NCI-H1417 treated with DMSO at 0.1 percent for 48 hours (cell line): Measurements from ENCODE around the gene RNASE12.
"Not testable (repeated sequence)": the region's sequence is repeated elsewhere in the genome, so short reads cannot be mapped to it uniquely, and the experiment has no call there.

Experiments used
- DNase-seq: peaks from one replicate; lab custom pipeline; 2025; lab: John Stamatoyannopoulos, UW

RNASE12 gene

DNA sequence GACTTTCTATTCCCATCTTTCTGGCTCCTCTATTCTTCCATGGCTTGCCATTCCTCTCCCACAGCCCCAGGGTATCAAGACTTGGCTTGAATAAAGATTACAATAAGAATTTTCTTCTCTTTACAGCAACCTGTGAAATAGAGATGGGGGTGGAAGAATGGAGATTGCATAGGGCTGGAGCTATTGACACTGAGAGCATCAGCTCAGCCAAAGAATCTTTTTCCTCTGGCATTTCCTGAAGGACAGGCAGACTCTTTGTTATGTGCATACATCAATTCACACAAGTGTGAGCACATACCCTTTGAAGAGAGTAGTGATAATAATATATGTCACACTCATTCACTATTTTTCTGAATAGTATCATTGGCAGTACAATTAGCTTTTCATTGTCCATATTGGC lies 8.0 kb downstream of the RNASE12 start:
- no peak for DNase-seq

DNA sequence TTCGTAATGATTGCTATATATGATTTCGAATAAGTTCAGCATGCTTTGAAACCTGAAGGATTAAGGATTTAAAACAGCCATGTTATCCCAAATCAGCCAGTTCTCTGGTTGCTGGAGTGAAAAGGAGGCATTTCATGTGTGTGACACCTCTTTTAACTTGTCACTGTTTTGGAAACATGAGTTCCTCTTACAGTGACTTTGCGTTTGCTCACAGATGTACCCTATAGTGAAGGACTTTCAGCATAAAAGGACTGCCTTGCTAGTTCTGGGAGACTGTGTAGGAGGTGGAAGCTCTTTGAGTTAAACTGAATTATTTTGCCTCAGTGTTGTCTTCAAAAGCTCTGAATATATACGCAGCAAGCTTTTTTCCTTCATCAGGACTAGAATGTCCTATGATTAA lies 10.9 kb downstream of the RNASE12 start:
- no peak for DNase-seq

DNA sequence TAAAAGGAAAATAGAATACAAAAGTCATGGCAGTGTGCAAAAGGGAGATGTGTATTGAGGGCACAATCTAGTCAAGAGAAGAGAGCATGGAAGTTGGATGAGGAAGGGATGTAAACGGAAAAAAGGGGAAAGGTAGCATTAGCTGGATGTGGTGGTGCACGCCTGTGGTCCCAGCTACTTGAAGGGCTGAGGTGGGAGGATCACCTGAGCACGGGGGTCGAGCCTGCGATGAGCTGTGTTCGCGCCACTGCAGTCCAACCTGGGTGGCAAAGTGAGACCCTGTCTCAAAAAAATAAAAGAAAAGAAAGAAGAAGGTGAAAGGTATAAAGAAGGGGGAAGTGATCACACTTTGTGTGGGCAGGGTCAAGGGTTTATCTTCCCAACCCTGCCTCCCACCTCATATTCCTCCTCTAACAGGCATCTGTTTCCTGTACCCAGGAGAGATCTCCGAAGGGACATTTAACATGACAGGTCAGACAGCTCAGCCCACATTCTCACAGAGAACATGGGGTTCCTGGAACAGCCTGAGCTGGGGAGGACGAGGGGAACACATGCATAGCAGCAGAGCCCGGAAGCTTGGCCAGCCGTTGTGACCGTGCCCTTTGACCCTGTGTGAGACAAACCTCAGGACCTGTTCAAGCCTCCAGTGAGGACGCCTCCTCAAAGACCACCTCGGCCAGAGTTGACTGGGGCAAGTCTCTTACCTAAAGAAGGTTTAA lies 12.2 kb downstream of the RNASE12 start:
- no peak for DNase-seq

DNA sequence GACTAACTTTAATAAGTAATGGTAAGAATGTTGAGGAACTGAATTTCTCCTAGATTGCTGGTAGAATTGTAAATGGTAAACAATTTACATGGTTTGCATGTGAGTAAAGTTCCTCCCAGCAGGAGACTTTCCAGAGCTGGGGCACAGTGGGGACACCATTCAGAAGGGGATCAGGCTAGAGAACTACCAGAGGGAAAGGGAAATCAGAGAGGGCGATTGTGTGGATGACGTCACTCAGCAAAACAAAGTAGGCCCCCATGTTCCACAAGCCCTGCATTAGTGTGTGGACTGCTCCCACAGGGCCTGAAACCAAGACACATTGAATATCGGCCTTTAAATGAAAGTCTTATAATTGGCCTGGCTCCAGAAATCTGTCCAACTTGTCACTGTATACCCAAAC lies 12.9 kb downstream of the RNASE12 start:
- no peak for DNase-seq

DNA sequence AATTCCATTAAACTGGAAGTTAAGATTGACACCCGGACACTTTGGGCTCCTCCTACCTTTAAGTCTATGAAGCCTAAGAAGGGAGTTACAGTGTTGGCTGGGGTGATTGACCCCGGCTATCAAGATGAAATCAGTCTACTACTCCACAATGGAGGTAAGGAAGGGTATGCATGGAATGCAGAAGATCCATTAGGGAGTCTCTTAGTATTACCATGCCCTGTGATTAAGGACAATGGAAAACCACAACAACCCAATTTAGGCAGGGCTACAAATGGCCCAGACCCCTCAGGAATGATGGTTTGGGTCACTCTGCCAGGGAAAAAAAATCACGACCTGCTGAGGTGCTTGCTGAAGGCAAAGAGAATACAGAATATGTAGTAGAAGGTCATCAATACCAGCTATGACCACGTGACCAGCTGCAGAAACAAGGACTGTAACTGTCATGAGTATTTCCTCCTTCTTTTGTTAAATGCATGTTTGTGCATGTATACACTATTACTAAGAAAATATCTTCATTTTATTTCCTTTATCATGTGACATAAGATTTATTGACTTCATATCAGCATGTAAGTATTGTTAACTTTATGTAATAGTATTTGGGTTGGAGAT lies 18.7 kb downstream of the RNASE12 start:
- DNase-seq, result not testable (repeated sequence)

DNA sequence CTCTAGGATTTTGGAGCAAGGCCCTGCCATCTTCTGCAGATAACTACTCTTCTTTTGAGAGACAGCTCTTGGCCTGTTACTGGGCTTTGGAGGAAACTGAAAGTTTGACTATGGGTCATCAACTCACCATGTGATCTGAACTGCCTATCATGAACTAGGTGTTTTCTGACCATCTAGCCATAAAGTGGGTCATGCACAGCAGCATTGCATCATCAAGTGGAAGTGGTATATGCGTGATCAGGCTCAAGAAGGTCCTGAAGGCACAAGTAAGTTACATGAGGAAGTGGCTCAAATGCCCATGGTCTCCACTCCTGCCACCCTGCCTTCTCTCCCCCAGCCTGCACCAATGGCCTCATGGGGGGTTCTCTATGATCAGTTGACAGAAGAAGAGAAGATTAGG lies 20.5 kb downstream of the RNASE12 start:
- not testable (repeated sequence) for DNase-seq

DNA sequence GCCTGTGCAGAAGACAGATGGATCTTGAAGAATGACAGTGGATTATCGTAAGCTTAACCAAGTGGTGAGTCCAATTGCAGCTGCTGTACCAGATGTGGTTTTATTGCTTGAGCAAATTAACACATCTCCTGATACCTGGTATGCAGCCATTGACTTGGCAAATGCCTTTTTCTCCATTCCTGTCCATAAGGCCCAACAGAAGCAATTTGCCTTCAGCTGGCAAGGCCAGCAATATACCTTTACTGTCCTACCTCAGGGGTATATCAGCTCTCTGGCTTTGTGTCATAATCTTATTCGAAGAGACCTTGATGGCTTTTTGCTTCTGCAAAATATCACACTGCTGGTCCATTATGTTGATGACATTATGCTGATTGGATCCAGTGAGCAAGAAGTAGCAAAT lies 21.3 kb downstream of the RNASE12 start:
- DNase-seq, result not testable (repeated sequence)

DNA sequence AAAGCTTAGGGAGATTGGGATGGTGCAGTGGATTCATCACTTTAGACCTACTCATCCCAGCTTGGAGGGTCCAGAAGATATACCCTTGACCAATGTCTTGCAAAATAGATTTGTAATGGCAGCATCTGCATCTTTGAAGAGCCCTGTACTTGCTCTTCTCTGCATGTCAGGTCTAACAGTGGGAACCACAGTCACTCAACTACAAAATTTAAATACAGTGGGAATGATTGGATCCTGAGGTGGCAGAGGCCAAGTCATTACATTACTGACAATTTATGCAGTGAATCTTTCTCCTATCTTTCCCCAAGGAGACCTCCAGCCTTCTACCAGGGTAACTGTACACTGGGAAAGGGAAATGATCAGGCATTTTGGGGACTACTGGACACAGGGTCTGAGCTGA lies 22.1 kb downstream of the RNASE12 start:
- DNase-seq, result no peak

DNA sequence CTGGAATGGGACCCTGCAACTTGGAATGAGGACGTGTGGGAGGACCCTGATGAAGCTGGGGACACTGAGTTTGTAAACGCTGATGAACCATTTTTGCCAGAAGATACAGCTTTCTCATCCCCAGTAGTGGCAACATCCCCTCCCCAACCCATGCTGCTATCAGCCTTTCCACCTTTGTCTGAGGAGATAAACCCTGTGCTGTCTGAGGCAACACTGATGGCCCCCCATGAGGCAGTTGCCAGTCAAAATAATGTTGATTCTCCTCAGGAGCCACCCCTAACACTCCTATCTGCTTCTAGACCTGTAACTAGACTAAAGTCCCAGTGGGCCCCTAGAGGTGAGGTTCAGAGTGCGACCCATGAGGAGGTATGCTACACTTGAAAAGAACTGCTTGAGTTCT lies 22.8 kb downstream of the RNASE12 start:
- DNase-seq, result no peak

DNA sequence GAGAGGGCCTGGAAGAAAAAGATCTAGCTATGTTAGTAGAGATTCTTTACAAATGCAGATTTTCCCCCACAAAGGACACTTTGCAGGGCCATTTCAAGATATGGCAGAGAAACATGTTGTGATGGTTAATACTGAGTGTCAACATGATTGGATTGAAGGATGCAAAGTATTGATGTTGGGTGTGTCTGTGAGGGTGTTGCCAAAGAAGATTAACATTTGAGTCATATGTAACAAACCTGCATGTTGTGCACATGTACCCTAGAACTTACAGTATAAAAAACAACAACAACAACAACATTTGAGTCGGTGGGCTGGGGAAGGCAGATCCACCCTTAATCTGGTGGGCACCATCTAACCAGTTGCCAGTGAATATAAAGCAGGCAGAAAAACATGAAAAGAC lies 24.0 kb downstream of the RNASE12 start:
- DNase-seq, result not testable (repeated sequence)

DNA sequence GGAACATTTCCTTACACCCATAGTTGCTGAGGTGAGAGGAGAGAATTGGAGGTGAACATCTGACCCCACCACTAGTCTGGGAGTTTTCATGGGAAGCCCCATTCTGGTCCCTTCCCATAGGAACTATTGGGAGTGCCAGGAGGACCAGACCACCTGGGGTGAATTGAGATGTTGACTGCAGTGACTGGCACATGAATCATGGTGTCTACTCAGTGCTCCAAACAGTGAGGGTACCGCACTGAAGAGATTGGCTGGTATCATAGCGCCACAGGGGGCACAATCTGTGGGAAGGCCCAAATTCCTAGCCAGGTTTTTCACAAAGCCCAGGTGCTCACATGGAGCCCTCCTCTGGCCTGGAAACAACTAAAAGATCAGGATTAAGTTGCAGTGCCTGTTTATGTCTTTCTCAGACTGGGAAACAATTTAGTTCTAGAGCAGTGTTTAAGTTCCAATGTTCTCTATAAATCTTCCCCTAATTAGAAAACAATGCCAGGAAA lies 26.6 kb downstream of the RNASE12 start:
- DNase-seq, result no peak

DNA sequence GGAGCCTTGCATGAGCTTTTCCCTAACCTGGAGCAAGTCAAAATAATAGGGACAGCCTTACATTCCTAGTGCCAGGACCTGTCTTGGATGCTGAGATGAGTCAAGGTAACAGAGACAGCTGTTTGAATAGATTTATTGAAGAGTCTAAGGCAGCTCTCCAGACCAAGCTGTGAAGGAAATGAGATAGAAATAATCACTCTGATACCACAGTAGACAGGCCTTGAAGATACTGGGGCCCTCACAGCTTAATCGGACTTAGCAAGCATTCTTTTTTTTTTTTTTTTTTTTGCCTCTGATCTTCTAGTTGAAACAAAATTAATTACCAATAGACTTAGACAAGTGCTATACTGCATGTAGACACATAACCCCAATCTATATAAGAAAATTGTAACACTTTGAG lies 27.2 kb downstream of the RNASE12 start:
- no peak for DNase-seq

DNA sequence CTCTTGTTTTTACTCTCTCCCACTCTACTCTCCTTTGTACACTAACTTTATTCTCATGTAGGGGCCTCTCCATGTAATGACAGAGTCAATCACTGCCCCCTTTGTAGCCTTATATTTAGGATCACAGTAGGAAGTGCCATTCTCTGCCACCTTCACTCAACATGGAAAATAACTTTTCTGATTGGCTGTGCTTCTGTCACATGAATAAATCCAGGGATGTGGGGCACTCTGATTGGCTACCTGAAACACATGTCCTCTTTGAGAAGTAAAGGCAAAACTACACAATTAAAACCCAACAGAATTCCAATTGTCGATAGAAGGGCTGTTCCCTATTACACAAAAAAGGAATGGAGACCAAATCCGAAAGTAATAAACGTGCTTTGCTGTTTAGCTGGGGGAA lies 30.2 kb downstream of the RNASE12 start, which contains the start of gene RNASE9:
Gene RNASE9, minus strand, starts transcription at position 87 of the 400 bp plus-strand sequence.
- DNase-seq, result no peak

DNA sequence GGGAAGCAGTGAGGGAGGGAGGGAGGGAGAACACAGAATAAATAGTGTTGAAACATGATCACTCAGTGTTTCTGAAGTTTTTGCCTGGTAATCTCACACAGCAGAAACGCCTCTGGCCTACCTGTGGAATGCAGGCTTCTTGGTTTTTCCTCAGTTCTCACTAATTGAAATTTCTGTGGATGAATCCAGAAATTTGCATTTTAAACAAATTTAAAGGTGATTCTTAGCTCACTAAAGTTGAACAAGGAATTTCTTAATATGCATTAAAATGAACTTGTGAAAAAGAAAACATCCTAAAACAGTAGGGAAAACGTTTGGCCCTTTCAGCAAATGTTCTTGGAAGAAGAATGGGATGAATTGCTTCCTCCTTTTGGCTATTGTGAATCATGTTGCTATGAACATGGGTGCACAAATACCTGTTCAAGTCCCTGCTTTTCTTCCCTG lies 31.7 kb downstream of the RNASE12 start:
- DNase-seq, result no peak

DNA sequence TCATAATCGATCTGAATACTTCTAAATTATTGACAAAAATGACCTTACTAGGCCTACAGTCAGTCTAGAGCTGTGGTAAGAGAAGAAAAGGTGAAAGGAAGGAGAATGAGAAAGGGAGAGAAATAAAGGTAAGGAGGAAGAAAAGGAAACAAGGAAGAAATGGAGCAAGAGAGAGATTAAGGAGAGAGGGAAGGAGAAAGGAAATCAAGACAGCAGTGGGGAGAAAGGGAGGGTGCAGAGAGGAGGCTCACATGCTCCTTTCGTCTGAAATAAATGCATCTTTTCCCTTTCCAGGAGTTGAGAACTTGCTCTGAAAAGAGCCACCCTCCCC lies 34.0 kb downstream of the RNASE12 start:
- no peak for DNase-seq

DNA sequence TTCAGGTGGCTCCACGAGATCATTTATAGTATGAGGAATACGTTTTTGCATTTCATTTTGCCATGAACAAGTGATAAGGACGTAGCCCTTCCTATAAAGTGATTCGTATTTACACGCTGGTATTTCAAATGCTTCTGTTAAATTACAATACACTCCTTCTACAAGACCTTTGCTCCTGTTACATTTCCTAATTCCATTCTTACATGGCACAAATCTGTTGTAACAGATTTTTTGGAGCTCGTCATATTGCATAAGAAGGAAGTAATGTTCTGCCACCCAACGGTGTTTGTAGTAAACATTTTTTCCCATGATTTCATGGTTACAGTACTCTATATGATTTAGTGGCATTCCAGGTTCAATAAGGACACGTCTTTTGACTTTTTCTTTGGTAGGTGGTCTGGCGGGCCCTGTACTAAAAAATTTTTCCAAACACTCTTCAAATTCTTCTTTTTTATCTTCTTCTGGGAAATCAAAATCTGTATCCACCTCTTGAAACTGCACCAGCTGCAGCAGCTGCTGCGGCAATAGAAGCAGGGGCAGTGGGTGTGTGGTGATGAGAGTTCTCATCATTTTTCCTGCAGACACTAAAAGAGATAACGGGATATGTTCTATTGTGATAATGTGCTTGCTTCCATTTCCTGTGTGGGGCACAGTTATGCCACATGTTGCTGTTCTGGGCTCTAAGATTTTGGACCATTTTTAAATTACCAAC lies 34.5 kb downstream of the RNASE12 start:
- no peak for DNase-seq

DNA sequence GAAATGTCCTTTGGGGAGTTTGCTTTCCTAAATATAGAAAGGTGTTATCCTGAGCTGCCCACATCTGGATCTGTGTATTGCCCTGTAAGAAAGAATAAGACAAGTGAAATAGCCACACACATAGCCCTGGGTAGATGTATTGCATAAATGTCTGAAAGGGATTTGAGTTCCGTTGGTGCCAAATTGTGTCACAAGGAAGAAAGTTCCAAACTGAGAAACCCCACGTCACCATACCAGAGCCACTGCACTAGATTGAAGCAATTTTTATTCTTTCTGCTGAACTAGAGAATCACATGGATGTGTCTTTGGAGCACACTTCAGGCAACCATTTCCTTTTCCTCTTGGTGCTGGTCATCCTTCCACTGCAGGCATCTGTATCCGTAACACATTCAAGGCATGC lies 35.3 kb downstream of the RNASE12 start:
- DNase-seq, result no peak

DNA sequence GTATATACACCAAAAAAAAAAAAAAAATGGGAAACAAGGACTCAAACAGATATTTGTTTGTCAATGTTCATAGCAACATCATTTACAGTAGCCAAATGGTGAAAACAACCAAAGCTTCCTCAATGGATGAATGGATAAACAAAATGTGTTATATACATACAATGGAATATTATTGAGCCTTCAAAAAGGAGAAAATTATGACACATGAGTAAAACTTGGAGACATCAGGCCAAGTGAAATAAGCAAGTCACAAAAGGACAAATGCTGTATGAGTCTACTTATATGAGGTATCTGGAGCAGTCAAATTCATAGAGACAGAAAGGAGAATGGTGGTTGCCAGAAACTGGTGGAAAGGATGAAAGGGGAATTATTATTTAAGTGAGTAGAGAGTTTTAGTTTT lies 38.2 kb downstream of the RNASE12 start:
- DNase-seq, result no peak

DNA sequence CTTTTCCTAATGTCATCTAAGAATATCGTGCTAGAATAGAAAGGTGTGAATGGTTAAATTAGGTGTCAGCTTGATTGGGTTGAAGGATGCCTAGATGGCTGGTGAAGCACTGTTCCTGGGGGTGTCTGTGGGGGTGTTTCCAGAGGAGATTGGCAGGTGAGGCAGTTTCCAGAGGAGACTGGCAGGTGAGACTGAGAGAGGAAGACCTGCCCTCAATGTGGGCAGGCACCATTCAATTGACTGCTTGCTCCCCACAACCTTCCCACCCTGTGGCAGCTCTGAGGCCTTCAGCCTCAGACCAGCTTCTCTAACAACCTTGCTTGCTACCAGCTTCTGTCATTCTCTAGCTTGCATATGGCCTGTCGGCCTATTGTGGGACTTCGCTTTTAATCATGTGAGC lies 39.6 kb downstream of the RNASE12 start:
- DNase-seq, result no peak

DNA sequence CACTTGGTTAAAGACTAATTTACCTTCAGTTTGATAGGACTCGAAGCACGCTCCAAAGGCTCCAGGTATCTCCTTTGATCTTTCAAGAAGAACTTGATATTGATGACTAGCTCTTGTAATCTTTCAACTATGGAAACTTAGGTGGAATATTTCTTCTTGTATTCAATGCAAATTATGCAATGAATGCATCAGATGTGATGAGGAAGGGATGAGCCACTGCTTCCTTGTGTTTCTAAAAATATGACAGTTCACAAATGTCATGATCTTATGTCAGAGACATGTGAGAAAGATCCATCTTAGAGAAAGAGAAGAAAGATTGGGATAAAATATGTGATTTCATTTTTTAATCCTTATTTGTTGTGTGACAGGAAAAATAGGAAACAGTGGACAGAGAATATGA lies 40.2 kb downstream of the RNASE12 start:
- no peak for DNase-seq

DNA sequence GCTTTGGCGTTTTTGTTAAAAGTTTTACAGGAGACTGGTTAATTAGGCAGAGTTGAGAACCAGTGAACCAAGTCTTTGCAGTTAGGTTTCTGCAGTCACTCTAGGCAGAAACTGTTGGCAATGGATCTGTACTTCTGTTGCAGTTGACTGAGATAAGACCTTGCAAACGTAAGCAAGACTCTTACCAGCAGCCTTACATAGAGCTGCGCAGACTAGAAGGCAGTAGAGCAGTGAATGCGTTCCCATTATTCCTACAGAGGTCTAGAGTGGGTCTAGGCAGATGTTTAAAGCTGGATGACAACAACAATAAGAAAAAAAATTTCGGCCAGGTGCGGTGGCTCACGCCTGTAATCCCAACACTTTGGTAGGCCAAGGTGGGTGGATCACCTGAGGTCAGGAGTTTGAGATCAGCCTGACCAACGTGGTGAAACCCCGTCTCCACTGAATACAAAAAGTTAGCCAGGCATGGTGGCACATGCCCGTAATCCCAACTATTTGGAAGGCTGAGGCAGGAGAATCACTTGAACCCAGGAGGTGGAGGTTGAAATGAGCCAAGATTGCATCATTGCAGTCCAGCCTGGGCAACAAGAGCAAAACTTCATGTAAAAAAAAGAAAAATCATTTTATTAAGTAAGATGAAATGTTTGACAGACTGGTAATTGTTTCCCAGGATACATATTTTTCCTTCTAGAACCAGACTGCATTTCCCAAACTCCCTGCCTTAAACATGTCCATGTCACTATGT lies 42.6 kb downstream of the RNASE12 start:
- no peak for DNase-seq

DNA sequence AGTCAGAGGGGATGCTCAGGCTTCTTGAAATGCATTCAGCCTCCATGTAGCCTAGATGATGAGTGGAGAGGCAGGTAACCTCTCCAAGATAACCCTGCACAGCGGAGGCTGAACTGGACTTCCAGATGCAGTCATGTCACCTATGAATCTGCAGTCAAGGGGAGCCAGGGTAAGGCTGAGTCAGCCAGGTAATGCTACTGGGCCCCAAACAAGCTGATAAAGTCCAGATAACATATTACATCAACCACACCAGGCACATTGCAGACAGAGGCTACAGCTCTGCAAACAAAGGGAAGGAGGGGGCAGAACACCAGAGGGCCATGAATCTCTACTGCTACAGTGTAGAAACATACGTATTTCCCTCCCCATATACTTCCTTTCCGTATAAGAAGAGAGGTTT lies 44.3 kb downstream of the RNASE12 start:
- no peak for DNase-seq
